ENCODE data around the gene HDAC10.

DNA sequence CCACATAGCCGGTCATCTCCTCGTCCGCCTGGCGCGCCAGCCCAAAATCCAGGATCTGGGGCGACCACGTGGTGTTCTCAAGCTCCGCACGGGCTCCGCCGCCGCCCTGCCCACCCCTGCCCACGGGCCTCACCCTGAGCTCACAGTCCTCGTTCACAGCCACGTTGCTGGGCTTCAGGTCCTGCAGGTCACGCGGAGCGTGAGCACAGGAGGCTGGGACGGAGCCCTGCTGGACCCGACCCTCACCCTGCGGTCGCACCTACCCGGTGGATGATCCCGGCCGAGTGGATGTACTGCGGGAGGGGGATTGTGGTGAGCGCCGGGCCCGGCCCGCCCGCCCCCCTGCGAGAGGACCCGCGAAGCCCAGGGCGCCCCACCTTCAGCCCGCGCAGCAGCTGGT is 15.9 kb upstream of the HDAC10 start:
- TF ChIP-seq, protein P1, sequence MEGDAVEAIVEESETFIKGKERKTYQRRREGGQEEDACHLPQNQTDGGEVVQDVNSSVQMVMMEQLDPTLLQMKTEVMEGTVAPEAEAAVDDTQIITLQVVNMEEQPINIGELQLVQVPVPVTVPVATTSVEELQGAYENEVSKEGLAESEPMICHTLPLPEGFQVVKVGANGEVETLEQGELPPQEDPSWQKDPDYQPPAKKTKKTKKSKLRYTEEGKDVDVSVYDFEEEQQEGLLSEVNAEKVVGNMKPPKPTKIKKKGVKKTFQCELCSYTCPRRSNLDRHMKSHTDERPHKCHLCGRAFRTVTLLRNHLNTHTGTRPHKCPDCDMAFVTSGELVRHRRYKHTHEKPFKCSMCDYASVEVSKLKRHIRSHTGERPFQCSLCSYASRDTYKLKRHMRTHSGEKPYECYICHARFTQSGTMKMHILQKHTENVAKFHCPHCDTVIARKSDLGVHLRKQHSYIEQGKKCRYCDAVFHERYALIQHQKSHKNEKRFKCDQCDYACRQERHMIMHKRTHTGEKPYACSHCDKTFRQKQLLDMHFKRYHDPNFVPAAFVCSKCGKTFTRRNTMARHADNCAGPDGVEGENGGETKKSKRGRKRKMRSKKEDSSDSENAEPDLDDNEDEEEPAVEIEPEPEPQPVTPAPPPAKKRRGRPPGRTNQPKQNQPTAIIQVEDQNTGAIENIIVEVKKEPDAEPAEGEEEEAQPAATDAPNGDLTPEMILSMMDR (IDR thresholded peaks at IDR 0.05): no peak
- no peak for TF ChIP-seq EP300 (IDR thresholded peaks at IDR 0.05)
